ENCODE results near the gene PLXNA4. TPM values are rescaled to one million over a fixed set of nuclear protein-coding genes. Genes with fewer than 3 reads are reported as not detected.

The PLXNA4 gene
- total RNA-seq, 1 experiment from 2014 or later: not detected

DNA sequence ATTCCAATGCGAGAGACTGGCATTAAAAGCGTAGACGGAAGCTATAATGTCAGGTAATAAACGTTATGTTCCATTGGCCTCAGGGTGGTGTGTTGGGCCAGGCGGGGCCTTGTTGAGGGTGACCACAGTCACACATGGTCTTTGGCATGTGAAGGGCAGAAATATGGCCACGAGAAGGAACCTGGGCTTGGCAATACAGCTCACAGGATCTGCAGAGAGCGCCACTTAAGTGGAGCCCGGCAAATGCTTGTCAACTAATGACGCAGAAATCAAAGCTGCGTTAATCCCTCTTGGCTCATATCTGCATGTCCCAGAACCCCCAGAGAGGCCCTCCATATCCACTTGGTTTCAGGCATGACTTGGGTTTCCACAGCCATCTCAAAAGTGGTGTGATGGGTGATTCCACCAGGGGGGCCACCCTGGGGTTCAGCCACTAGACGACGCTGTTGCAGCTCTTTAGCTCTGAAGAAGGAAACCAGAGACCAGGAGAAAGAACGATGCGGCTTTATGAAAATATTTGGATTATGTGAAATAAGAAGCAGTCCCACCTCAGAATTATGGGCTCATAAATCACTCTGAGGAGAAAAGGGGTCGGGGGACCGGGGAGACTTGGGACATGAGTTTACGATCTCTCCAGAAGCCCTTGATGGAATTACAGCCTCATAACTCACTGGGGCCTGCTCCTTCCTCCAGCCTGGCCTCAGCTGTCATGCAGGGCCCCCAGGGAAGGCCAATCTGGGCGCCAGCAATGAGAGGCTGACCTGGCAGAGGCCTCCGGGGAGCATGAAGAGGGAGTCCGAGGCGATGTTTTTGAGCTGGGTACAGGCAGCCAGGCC is 462.5 kb downstream of the PLXNA4 start:
- ChIA-PET POLR2A (interaction anchor here (0.6 kb wide), 1 partner anchor 90 kb away, joined by 5 read pairs; no protein-coding TSS in a partner anchor), CTCF (interaction anchor here (0.6 to 0.9 kb wide), 3 partner anchors 26 to 601 kb away, joined by 4 read pairs; no protein-coding TSS in a partner anchor)
- Mint-ChIP-seq H3K27me3 (ENCODE audit: insufficient read depth, unreplicated experiment) (no peaks in the 10 kb centered on the region), H3K9me3 (ENCODE audit: unreplicated experiment) (no peaks in the 10 kb centered on the region), H3K27ac (ENCODE audit: low read depth, unreplicated experiment) (no peak overlapping the region), H3K4me1 (ENCODE audit: insufficient read depth, unreplicated experiment) (peaks cover 10% of the 10 kb centered on the region), H3K36me3 (ENCODE audit: insufficient read depth, unreplicated experiment) (no peaks in the 10 kb centered on the region), H3K4me3 (ENCODE audit: unreplicated experiment) (no peak overlapping the region)
- intact Hi-C loops (cut with micrococcal nuclease): no loop called here
- DNase-seq (ENCODE audit: unreplicated experiment): no peak
- BruUV-seq (replicated peaks): no TSS peak
- TF ChIP-seq, protein P1, sequence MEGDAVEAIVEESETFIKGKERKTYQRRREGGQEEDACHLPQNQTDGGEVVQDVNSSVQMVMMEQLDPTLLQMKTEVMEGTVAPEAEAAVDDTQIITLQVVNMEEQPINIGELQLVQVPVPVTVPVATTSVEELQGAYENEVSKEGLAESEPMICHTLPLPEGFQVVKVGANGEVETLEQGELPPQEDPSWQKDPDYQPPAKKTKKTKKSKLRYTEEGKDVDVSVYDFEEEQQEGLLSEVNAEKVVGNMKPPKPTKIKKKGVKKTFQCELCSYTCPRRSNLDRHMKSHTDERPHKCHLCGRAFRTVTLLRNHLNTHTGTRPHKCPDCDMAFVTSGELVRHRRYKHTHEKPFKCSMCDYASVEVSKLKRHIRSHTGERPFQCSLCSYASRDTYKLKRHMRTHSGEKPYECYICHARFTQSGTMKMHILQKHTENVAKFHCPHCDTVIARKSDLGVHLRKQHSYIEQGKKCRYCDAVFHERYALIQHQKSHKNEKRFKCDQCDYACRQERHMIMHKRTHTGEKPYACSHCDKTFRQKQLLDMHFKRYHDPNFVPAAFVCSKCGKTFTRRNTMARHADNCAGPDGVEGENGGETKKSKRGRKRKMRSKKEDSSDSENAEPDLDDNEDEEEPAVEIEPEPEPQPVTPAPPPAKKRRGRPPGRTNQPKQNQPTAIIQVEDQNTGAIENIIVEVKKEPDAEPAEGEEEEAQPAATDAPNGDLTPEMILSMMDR (IDR thresholded peaks at IDR 0.05; ENCODE audit: unreplicated experiment): no peak

DNA sequence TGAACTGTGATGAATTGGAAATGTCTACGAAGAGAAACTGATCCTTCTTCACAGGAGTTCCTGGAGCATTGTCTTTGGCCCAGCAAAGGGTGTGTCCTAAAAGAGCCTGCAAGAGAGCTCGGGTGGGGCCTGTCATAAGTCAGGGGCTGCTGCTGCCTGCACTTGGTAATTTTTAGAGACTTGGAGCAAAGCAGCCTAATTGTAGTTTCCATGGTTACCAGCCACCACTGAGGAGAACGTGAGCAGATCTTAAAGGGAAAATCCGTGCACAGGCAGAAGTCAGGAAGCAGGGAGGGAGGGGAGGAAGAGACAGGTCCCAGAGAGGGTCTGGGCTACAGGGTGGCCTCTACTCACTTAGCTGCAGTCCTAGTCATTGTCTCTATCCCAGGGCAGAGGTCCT is 463.6 kb downstream of the PLXNA4 start:
- H3K9me3 Mint-ChIP-seq (ENCODE audit: unreplicated experiment): no peaks in the 10 kb centered on the region
- CTCF ChIA-PET: interaction anchor here (0.6 to 0.9 kb wide), 2 partner anchors 27 to 600 kb away, joined by 4 read pairs; no protein-coding TSS in a partner anchor
- H3K27ac Mint-ChIP-seq (ENCODE audit: low read depth, unreplicated experiment): no peak overlapping the region

DNA sequence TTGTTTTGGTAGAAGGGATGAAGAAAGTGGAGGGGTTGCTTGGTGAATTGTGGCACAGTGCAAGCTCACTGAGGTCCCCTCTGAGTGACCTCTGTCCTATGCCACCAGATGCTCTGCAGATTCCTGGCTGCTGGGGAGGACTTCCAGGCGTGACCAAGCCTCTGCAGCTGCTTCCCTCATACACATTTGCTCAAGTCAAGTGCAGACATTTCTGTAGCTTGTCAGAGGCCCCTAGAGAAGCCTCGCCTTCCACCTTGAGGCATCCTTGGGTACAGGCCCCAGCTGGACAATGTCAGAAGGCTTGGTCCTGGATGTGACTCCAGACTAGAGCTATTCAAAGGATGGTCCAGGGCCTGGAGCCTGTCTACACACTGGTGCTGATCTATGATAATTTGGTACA is 464.2 kb downstream of the PLXNA4 start:
- ChIA-PET POLR2A (no interaction called here), CTCF (no interaction called here)
- no peaks in the 10 kb centered on the region for H3K36me3 Mint-ChIP-seq (ENCODE audit: insufficient read depth, unreplicated experiment)
- TF ChIP-seq, protein P1 (IDR thresholded peaks at IDR 0.05; ENCODE audit: unreplicated experiment): no peak
- no peaks in the 10 kb centered on the region for H3K9me3 Mint-ChIP-seq (ENCODE audit: unreplicated experiment)
- no peak overlapping the region for H3K4me3 Mint-ChIP-seq (ENCODE audit: unreplicated experiment)
- H3K27ac Mint-ChIP-seq (ENCODE audit: low read depth, unreplicated experiment): no peak overlapping the region
- DNase-seq (ENCODE audit: unreplicated experiment): no peak
- intact Hi-C loops (cut with micrococcal nuclease): no loop called here
- no peaks in the 10 kb centered on the region for H3K27me3 Mint-ChIP-seq (ENCODE audit: insufficient read depth, unreplicated experiment)
- peaks cover 5% of the 10 kb centered on the region for H3K4me1 Mint-ChIP-seq (ENCODE audit: insufficient read depth, unreplicated experiment)
- no TSS peak for BruUV-seq (replicated peaks)

More for the DNA sequence above, 463.6 kb downstream of the PLXNA4 start:
- peaks cover 10% of the 10 kb centered on the region for H3K4me1 Mint-ChIP-seq (ENCODE audit: insufficient read depth, unreplicated experiment)
- no peaks in the 10 kb centered on the region for H3K27me3 Mint-ChIP-seq (ENCODE audit: insufficient read depth, unreplicated experiment)
- intact Hi-C loops (cut with micrococcal nuclease): no loop called here
- POLR2A ChIA-PET: no interaction called here
- no peaks in the 10 kb centered on the region for H3K36me3 Mint-ChIP-seq (ENCODE audit: insufficient read depth, unreplicated experiment)
- TF ChIP-seq, protein P1 (IDR thresholded peaks at IDR 0.05; ENCODE audit: unreplicated experiment): no peak
- no TSS peak for BruUV-seq (replicated peaks)
- DNase-seq (ENCODE audit: unreplicated experiment): no peak
- H3K4me3 Mint-ChIP-seq (ENCODE audit: unreplicated experiment): no peak overlapping the region

DNA sequence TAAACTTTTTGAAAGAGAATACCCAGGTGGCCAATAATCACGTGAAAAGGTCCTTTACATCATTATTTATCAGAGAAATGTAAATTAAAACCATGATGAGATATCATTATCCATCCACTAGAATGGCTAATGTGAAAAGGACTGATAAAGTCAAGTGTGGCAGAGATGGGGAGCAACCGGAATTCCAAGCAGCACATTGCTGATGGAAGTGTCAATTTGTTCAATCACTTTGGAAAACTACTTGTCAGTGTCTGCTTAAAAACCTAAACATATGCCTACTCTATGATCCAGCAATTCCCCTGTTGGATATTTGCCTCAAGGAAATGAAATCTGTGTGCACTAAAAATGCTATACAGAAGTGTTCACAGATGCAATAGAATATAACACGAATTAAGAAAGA is 465.6 kb downstream of the PLXNA4 start:
- no peak overlapping the region for H3K4me3 Mint-ChIP-seq (ENCODE audit: unreplicated experiment)
- ChIA-PET CTCF (no interaction called here), POLR2A (no interaction called here)
- no peak overlapping the region for H3K27ac Mint-ChIP-seq (ENCODE audit: low read depth, unreplicated experiment)
- BruUV-seq (replicated peaks): no TSS peak
- TF ChIP-seq, protein P1 (IDR thresholded peaks at IDR 0.05; ENCODE audit: unreplicated experiment): no peak
- no peaks in the 10 kb centered on the region for H3K9me3 Mint-ChIP-seq (ENCODE audit: unreplicated experiment)
- no peaks in the 10 kb centered on the region for H3K27me3 Mint-ChIP-seq (ENCODE audit: insufficient read depth, unreplicated experiment)
- no peaks in the 10 kb centered on the region for H3K4me1 Mint-ChIP-seq (ENCODE audit: insufficient read depth, unreplicated experiment)
- no peak for DNase-seq (ENCODE audit: unreplicated experiment)
- no peaks in the 10 kb centered on the region for H3K36me3 Mint-ChIP-seq (ENCODE audit: insufficient read depth, unreplicated experiment)
- intact Hi-C loops (cut with micrococcal nuclease): no loop called here
